Natural killer cell (primary cell): ENCODE measurements around the gene CPT1A. TPM values are rescaled to one million over a fixed set of nuclear protein-coding genes. Genes with fewer than 3 reads are reported as not detected.
A peak's percentile ranks its signal among the peaks of the same experiment; 100 is the strongest.

Experiments used
- ATAC-seq, 3 donors: fragments of 150-1000 bp in 2 of 3; fragments of 200-7000 bp in 1 of 3; cut with Tn5 transposase; 1 replicate in 1 of 3; 2 replicates in 2 of 3; pipeline ENCODE4 v1.10.0; 2021; ENCODE audit warnings: mild to moderate bottlenecking in 2 of 3, moderate library complexity in 2 of 3
- DNase-seq, 2 donors: peaks; one replicate each; pipeline versions ENCODE4 v3.0.0 to v3.0.0-alpha.2; 2013 to 2021; ENCODE audit warnings: mixed read lengths in 1 of 2
- H3K27ac ChIP-seq: one replicate; pipeline ENCODE4 v1.5.1; 2013; ENCODE audit warnings: mild to moderate bottlenecking, low read length
- H3K27me3 ChIP-seq: one replicate; pipeline ENCODE4 v1.6.1; 2013; ENCODE audit warnings: low read length; ENCODE audit not compliant: control insufficient read depth, insufficient read depth
- H3K36me3 ChIP-seq: one replicate; pipeline ENCODE4 v1.6.1; 2013; ENCODE audit warnings: low read length; ENCODE audit not compliant: control insufficient read depth, insufficient read depth
- H3K4me1 ChIP-seq: one replicate; pipeline ENCODE4 v1.6.1; 2013; ENCODE audit warnings: low read length; ENCODE audit not compliant: control insufficient read depth, insufficient read depth
- H3K4me3 ChIP-seq: one replicate; pipeline ENCODE4 v1.5.1; 2013; ENCODE audit warnings: low read length
- H3K9me3 ChIP-seq: one replicate; pipeline ENCODE4 v1.6.1; 2013; ENCODE audit warnings: low read length; ENCODE audit not compliant: control insufficient read depth, insufficient read depth
- H3K27ac Mint-ChIP-seq, 2 donors: one replicate each; pipeline ENCODE4 v1.8.0; 2022; ENCODE audit warnings: mild to moderate bottlenecking in 2 of 2, mixed read lengths in 2 of 2, moderate library complexity in 1 of 2
- H3K27me3 Mint-ChIP-seq, 2 donors: one replicate each; pipeline ENCODE4 v1.8.0; 2022; ENCODE audit warnings: low read depth in 2 of 2, mixed read lengths in 2 of 2
- H3K36me3 Mint-ChIP-seq: one replicate; pipeline ENCODE4 v1.8.0; 2022; ENCODE audit warnings: mixed read lengths
- H3K4me1 Mint-ChIP-seq, 2 donors: one replicate each; pipeline ENCODE4 v1.8.0; 2022; ENCODE audit warnings: mixed read lengths in 2 of 2
- H3K4me3 Mint-ChIP-seq: one replicate; pipeline ENCODE4 v1.8.0; 2022; ENCODE audit warnings: mild to moderate bottlenecking, moderate library complexity, mixed read lengths
- H3K9me3 Mint-ChIP-seq, 2 donors: one replicate each; pipeline ENCODE4 v1.8.0; 2022; ENCODE audit warnings: mixed read lengths in 2 of 2
- WGBS: methylation state at CpG from one replicate; pipeline ENCODE4 v1.1.7; 2013; ENCODE audit warnings: missing lambda C conversion rate; ENCODE audit not compliant: insufficient coverage; 5-methylcytosine and 5-hydroxymethylcytosine counted together
- intact Hi-C: fragments of 100-400 bp; cut with micrococcal nuclease; formaldehyde crosslinking; loops from one replicate; pipeline ENCODE4 v1.14.2; 2022
- total RNA-seq, 4 donors: library from RNA; stranded (reverse); fragments of 120-200 nt in 1 of 4; gene quantifications; one replicate each; pipeline versions ENCODE4 v1.2.3 to v1.2.4, GENCODE V29; 2013 to 2022
- TF ChIP-seq, protein P1 (sequence below): fragments of 200-600 bp; IDR thresholded peaks from one replicate; pipeline ENCODE4 v1.8.0; 2022; ENCODE audit warnings: antibody characterized with exemption

Gene CPT1A
- total RNA-seq, 3 donors from 2014 or later (not counting 1 experiment from before 2014, with no cell fraction given): 70.3 to 129 (median 100) TPM

DNA sequence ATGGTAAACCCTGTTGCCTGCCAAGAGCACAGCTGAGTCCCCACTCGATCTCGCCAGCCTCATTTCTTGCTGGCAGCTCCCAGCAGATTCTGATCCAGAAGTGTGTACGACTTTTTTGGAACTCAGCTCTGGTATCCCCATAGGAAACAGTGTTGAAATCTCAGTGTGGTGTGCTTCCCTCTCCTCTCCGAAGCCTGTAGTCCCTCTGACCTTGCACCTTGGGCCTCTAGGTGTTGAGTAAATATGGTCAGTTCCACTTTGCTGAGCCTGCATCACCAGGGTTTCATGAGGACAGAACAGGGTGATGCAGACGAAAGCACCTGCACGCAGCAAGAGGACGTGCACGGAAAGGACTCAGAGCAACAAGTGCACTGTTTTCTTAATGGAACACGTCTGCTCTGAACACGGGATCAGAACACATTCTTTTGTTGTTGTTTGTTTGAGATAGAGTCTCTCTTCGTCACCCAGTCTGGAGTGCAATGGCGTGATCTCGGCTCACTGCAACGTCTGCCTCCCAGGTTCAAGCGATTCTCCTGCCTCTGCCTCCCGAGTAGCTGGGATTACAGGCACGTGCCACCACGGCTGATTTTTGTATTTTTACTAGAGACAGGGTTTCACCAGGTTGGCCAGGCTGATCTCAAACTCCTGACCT lies 3.8 kb upstream of the CPT1A start:
- no peak overlapping the region for H3K27ac ChIP-seq
- no peak for DNase-seq
- no peaks in the 10 kb centered on the region for H3K27me3 ChIP-seq
- intact Hi-C loops: no loop called here
- 88% methylated on average over 18 of the region's 18 CpGs for WGBS
- H3K36me3 ChIP-seq: no peaks in the 10 kb centered on the region
- Mint-ChIP-seq H3K27ac (no peak overlapping the region), H3K36me3 (no peaks in the 10 kb centered on the region), H3K27me3 (peaks cover 3 to 6% of the 10 kb centered on the region in 2 donors), H3K4me1 (peaks cover 20 to 23% of the 10 kb centered on the region in 2 donors), H3K9me3 (no peaks in the 10 kb centered on the region), H3K4me3 (no peak overlapping the region)
- H3K9me3 ChIP-seq: no peaks in the 10 kb centered on the region
- peaks cover 28% of the 10 kb centered on the region for H3K4me1 ChIP-seq
- TF ChIP-seq, protein P1, sequence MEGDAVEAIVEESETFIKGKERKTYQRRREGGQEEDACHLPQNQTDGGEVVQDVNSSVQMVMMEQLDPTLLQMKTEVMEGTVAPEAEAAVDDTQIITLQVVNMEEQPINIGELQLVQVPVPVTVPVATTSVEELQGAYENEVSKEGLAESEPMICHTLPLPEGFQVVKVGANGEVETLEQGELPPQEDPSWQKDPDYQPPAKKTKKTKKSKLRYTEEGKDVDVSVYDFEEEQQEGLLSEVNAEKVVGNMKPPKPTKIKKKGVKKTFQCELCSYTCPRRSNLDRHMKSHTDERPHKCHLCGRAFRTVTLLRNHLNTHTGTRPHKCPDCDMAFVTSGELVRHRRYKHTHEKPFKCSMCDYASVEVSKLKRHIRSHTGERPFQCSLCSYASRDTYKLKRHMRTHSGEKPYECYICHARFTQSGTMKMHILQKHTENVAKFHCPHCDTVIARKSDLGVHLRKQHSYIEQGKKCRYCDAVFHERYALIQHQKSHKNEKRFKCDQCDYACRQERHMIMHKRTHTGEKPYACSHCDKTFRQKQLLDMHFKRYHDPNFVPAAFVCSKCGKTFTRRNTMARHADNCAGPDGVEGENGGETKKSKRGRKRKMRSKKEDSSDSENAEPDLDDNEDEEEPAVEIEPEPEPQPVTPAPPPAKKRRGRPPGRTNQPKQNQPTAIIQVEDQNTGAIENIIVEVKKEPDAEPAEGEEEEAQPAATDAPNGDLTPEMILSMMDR: no peak
- no peak for ATAC-seq
- no peak overlapping the region for H3K4me3 ChIP-seq

DNA sequence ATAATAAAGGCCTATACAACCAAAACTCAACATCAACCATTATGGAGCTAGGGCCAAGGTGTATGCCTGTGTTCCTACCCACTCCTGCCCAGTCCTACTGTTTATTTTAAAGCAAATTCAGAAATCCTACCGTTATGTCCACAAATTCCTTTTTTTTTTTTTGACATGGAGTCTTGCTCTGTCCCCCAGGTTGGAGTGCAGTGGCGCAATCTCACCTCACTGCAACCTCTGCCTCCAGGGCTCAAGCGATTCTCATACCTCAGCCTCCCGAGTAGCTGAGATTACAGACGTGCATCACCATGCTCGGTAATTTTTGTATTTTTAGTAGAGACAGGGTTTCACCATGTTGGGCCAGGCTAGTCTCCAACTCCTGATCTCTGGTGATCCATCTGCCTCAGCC lies 3.1 kb upstream of the CPT1A start:
- H3K9me3 Mint-ChIP-seq: no peaks in the 10 kb centered on the region
- Histone ChIP-seq H3K36me3 (no peaks in the 10 kb centered on the region), H3K9me3 (no peaks in the 10 kb centered on the region), H3K4me1 (peaks cover 35% of the 10 kb centered on the region), H3K27me3 (no peaks in the 10 kb centered on the region), H3K27ac (no peak overlapping the region), H3K4me3 (no peak overlapping the region)
- 94% methylated on average over 6 of the region's 6 CpGs for WGBS
- peak overlapping the region; percentile 91 for H3K4me3 Mint-ChIP-seq
- DNase-seq (no peak), ATAC-seq (no peak)
- intact Hi-C loops: no loop called here
- TF ChIP-seq, protein P1: no peak
- no peak overlapping the region for H3K27ac Mint-ChIP-seq
- H3K4me1 Mint-ChIP-seq: peaks cover 26 to 30% of the 10 kb centered on the region in 2 donors
- no peaks in the 10 kb centered on the region for H3K36me3 Mint-ChIP-seq
- peaks cover 3 to 6% of the 10 kb centered on the region in 2 donors for H3K27me3 Mint-ChIP-seq

DNA sequence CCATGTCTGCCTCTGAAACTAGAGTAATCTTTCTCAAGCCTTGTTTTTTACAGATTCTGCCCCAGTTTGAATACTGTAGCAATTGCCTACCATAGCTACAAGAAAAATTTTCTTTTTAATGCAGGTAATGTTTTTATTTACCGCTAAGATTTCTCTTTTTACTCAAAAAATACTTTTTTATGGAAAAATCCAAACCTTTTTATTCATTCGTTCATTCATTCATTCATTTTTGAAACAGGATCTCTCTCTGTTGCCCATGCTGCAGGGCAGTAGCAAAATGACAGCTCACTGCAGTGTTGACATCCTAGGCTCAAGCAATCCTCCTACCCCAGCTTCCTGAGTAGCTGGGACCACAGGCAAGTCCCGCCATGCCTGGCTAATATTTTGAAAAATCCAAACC lies 2.7 kb upstream of the CPT1A start:
- DNase-seq: no peak
- Histone ChIP-seq H3K27ac (no peak overlapping the region), H3K36me3 (no peaks in the 10 kb centered on the region), H3K27me3 (no peaks in the 10 kb centered on the region), H3K4me3 (peak overlapping the region; percentile 51), H3K4me1 (peaks cover 39% of the 10 kb centered on the region), H3K9me3 (no peaks in the 10 kb centered on the region)
- no peak for ATAC-seq
- peak overlapping the region in 1 of 2 donors; percentile 84 for H3K27ac Mint-ChIP-seq
- no peaks in the 10 kb centered on the region for H3K9me3 Mint-ChIP-seq
- intact Hi-C loops: no loop called here
- H3K4me3 Mint-ChIP-seq: peak overlapping the region; percentile 91
- H3K36me3 Mint-ChIP-seq: no peaks in the 10 kb centered on the region
- H3K4me1 Mint-ChIP-seq: peaks cover 31 to 34% of the 10 kb centered on the region in 2 donors
- H3K27me3 Mint-ChIP-seq: peaks cover 3 to 6% of the 10 kb centered on the region in 2 donors
- 68% methylated on average over 2 of the region's 3 CpGs for WGBS
- TF ChIP-seq, protein P1: no peak
